Dedifferentiated amniotic fluid mesenchymal stem cell (primary cell): Measurements from ENCODE around the gene SMARCA5.
A peak's percentile ranks its signal among the peaks of the same experiment; 100 is the strongest.
"Not testable (repeated sequence)": the region's sequence is repeated elsewhere in the genome, so short reads cannot be mapped to it uniquely, and the experiment has no call there.

Source experiments
- DNase-seq: peaks from one replicate; pipeline ENCODE4 v3.0.0-alpha.2; 2016; ENCODE audit errors: extremely low spot score

The SMARCA5 gene, protein sequence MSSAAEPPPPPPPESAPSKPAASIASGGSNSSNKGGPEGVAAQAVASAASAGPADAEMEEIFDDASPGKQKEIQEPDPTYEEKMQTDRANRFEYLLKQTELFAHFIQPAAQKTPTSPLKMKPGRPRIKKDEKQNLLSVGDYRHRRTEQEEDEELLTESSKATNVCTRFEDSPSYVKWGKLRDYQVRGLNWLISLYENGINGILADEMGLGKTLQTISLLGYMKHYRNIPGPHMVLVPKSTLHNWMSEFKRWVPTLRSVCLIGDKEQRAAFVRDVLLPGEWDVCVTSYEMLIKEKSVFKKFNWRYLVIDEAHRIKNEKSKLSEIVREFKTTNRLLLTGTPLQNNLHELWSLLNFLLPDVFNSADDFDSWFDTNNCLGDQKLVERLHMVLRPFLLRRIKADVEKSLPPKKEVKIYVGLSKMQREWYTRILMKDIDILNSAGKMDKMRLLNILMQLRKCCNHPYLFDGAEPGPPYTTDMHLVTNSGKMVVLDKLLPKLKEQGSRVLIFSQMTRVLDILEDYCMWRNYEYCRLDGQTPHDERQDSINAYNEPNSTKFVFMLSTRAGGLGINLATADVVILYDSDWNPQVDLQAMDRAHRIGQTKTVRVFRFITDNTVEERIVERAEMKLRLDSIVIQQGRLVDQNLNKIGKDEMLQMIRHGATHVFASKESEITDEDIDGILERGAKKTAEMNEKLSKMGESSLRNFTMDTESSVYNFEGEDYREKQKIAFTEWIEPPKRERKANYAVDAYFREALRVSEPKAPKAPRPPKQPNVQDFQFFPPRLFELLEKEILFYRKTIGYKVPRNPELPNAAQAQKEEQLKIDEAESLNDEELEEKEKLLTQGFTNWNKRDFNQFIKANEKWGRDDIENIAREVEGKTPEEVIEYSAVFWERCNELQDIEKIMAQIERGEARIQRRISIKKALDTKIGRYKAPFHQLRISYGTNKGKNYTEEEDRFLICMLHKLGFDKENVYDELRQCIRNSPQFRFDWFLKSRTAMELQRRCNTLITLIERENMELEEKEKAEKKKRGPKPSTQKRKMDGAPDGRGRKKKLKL

GRCh38 chr4:143513314-143514168, at the start of gene SMARCA5:
Gene SMARCA5, plus strand, starts transcription at chr4:143513702. Its CDS starts 223 bp downstream, at chr4:143513925.
- DNase-seq, result peak; percentile 98

DNA sequence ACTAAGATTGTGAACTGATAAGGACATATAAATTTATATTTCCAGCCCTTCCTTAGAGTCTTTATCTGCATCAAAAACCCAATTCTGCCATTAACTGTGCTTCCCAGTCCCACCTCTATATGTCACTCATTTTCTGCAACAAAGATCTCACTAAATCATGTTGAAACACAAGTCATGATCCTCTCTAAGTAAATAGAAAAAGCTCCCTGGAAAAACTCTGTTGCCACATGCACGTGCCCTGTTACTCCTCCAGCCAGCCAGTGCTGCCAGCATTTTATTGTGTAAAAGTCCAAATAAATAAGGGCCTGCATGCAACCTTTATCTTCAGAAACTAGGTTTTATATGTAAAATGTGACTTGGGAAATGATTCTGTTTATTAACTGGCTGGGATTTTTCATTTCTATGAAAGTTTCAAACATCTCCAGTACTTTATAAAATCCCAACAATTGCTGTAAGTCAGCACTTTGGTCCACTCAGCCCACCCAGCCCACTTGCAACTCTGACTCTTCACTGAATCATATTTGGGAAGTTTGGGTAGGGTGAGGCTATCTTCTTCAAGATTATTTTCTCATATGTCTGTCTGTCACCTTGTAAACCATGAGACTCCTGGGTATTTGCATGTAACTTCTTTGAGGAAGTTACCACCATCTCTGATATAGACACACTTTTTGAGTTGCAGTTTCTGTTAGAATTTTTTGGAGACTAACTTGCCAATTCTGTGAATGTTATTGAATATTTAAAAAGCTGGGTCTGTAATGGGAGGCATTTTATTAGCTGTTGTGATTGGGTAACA, 40.0 kb upstream of the SMARCA5 start:
- no peak for DNase-seq

DNA sequence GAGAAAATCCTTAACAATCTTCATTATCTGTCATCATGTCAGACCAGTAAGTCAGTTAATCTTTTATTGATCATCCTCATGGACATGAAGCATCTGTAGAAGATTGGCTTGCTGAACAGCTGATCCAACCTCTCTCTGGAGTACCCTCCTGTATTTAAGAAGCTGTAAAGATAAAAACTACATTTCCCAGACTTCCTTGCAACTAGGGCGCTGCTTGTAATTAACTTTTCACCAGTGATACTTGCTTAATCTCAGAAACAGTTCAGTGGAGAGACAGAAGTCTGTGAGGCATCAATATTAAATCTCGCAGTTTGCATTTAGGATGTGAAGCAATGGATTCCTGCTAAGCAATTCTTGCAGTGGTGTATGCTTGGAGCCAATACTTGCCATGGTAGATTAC, 36.0 kb upstream of the SMARCA5 start:
- DNase-seq, result no peak

GRCh38 chr4:143481361-143481760, 32.1 kb upstream of the SMARCA5 start:
- DNase-seq, result no peak

DNA sequence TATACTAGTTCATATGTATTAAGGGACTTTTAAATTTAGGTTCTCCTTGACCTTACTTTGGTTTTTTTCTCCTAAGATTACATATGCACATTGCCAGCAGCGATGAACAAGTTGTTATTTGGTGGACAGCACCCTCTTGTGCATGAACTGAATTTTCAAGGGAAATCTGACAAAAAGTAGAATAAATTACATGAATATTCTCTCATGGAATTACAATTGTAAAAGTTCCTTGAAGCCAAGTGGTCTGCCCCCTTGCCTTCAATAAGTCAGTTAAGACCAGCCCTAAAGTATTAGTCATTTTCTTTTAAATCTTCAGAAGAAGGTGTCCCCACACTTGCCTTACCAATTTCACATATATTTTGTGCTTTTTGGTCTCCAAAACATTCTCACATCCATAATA, 30.7 kb upstream of the SMARCA5 start:
- DNase-seq, result peak; percentile 59

DNA sequence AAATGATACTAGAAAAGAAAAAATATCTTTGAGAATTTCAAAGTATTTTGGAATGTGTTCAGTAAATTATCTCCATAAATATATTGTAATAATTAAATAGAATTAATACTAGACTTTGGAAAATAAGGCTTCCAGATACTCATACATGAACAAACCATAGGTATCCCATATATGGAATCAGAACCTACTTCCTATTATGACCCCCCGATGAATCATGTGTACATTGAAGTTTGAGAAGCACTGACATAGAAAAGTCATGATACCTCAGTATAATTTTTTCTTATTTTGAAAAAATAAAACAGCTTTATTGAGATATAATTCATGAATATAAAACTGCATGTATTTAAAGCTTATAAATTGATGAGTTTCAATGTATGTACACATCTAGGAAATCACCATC, 27.2 kb upstream of the SMARCA5 start:
- no peak for DNase-seq

DNA sequence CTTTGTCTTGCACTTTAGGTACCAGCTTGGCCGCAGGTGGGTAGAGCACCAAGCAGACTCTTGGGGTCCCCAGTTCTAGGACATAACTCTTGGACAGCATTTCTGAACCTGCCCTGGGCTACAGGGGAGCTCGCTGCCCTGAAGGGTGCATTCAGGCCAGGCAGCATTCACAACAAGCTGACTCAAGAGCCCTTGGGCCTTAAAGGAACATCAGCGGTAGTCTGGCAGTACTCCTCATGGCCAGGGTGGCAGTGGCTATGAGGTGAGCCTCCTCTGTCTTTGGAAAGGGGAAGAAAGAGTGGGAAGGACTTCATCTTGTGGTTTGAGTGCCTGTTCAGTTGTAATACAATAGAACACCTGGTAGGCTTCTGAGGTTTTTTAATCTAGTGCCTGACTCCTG, 24.8 kb upstream of the SMARCA5 start:
- no peak for DNase-seq

DNA sequence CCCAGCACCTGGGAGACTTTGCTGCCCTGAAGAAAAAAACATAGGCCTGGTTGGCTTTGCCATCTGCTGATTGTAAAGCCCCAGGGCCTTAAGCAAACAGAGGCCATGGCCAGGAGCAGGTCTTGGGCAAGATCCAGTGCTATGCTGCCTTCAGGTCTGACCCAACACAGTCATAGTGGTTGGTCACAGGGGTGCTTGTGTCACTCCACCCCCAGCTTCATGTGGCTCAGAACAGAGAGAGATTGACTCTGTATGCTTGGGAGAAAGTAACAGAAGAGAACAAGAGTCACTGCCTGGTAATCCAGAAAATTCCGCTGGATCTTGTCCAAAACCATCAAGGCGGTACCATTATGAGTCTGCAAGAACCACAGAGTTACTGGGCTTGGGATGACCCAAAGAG, 24.4 kb upstream of the SMARCA5 start:
- DNase-seq, result no peak

- no peak for DNase-seq
These were observed 15.5 kb upstream of the SMARCA5 start for GRCh38 chr4:143498021-143498420.

- DNase-seq, result no peak
These were observed 11.3 kb upstream of the SMARCA5 start for GRCh38 chr4:143502231-143502630.

GRCh38 chr4:143506031-143506430, 7.5 kb upstream of the SMARCA5 start:
- DNase-seq, result no peak

GRCh38 chr4:143511906-143512305, 1.6 kb upstream of the SMARCA5 start:
- no peak for DNase-seq

GRCh38 chr4:143512978-143513313, 556 bp upstream of the SMARCA5 start:
- DNase-seq, result no peak

GRCh38 chr4:143514169-143514495, 630 bp downstream of the SMARCA5 start:
- no peak for DNase-seq

DNA sequence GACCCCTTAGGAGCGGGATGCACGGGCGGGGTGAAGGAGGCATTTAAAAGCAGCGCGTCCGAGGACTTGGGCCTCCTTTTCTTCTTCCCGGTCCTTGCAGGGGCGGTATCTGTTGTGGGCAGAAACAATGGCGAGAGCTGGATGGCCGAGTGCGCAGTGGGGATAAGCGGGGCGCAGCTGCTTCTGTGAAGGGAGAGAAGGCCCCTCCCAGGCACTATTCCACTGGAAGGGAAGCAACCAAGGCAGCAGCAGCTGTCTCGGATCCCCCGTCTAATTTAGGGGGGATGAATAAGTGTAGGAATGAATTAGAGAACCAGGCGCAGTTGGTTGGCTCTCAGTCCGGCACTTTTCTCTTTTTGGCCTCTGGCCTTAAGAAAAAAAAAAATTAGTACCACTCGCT, 995 bp downstream of the SMARCA5 start:
- DNase-seq, result peak; percentile 21

DNA sequence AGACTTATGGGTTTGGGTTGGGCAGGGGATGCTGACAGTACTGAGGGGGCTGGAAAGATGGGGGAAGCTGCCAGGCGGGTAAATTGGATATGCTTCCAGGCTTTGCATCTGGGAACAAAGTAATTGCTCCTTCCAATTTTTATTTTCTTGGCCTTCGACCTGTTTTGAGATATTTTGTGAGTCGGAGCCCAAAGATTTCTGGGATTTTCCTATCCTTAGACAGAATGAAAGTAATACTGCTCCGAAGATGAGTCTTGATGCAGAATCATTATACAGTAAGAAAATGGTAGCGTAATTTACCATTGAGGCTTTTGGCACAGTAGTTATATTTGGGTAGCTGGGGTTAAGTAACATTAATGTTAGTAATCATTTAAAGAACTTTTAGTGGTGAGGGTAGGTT, 1.4 kb downstream of the SMARCA5 start:
- DNase-seq, result no peak

- DNase-seq, result no peak
These were observed 2.4 kb downstream of the SMARCA5 start for GRCh38 chr4:143515905-143516304.

- DNase-seq, result no peak
These were observed 4.3 kb downstream of the SMARCA5 start for GRCh38 chr4:143517764-143518163.

- no peak for DNase-seq
These were observed 10.7 kb downstream of the SMARCA5 start for GRCh38 chr4:143524211-143524610.

DNA sequence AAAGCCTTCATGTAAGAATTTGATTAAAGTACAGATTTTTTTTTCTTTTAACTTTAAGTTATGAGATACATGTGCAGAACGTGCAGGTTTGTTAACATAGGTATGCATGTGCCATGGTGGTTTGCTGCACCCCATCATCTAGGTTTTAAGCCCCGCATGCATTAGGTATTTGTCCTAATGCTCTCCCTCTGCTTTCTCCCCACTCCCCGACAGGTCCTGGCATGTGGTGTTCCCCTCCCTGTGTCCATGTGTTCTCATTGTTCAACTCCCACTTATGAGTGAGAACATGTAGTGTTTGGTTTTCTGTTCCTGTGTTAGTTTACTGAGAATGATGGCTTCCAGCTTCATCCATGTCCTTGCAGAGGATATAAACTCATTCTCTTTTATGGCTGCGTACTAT, 14.5 kb downstream of the SMARCA5 start:
- DNase-seq, result not testable (repeated sequence)

GRCh38 chr4:143531380-143531779, 17.9 kb downstream of the SMARCA5 start:
- no peak for DNase-seq
